Thyroid gland (tissue), 4 donors: Measurements from ENCODE around the gene KIAA0232.

Experiments
- POLR2A ChIP-seq, 2 donors: fragments of 450-650 bp; IDR thresholded peaks; one replicate each; pipeline ENCODE4 v1.6.1; 2017; ENCODE audit warnings: antibody characterized with exemption in 2 of 2, mild to moderate bottlenecking in 2 of 2, moderate library complexity in 1 of 2
- TF ChIP-seq, protein P1 (sequence below), 6 experiments: fragments of 200-600 bp in 3 of 6; fragments of 450-650 bp in 3 of 6; sonication (generic) in 3 of 6; IDR thresholded peaks; one replicate each; pipeline ENCODE4 v1.5.1; 2016 to 2019; ENCODE audit warnings: antibody characterized with exemption in 6 of 6, mild to moderate bottlenecking in 2 of 6, inconsistent platforms in 1 of 6, moderate library complexity in 1 of 6

- TF ChIP-seq, protein P1, sequence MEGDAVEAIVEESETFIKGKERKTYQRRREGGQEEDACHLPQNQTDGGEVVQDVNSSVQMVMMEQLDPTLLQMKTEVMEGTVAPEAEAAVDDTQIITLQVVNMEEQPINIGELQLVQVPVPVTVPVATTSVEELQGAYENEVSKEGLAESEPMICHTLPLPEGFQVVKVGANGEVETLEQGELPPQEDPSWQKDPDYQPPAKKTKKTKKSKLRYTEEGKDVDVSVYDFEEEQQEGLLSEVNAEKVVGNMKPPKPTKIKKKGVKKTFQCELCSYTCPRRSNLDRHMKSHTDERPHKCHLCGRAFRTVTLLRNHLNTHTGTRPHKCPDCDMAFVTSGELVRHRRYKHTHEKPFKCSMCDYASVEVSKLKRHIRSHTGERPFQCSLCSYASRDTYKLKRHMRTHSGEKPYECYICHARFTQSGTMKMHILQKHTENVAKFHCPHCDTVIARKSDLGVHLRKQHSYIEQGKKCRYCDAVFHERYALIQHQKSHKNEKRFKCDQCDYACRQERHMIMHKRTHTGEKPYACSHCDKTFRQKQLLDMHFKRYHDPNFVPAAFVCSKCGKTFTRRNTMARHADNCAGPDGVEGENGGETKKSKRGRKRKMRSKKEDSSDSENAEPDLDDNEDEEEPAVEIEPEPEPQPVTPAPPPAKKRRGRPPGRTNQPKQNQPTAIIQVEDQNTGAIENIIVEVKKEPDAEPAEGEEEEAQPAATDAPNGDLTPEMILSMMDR (IDR thresholded peaks at IDR 0.05), result no peak
- no peak for TF ChIP-seq POLR2A (IDR thresholded peaks at IDR 0.05)
Measured at GRCh38 chr4:6781561-6781960, 966 bp upstream of the KIAA0232 start.
